SK-N-SH treated with all-trans-retinoic acid at 6 μM for 48 hours (cell line): Measurements from ENCODE around the gene SUMO3.

Experiments
- ATAC-seq: fragments of 200-7000 bp; cut with Tn5 transposase; 3 replicates; pipeline ENCODE4 v1.9.1; 2020; ENCODE audit warnings: mild to moderate bottlenecking, moderate library complexity
- ARNTL ChIP-seq: fragments of 450-650 bp; formaldehyde crosslinking; IDR thresholded peaks from 2 replicates; pipeline ENCODE4 v1.5.0; 2020; ENCODE audit warnings: low read depth, mild to moderate bottlenecking, moderate library complexity, borderline replicate concordance
- BACH2 ChIP-seq: fragments of 250-450 bp; sonication (Bioruptor Pico); IDR thresholded peaks from 2 replicates; pipeline ENCODE4 v1.9.0; 2021; ENCODE audit warnings: mild to moderate bottlenecking, borderline replicate concordance
- ISL1 ChIP-seq: fragments of 250-450 bp; sonication (Bioruptor Pico); IDR thresholded peaks from 2 replicates; pipeline ENCODE4 v2.1.2; 2022; ENCODE audit warnings: mild to moderate bottlenecking, moderate library complexity
- OSR1 ChIP-seq: fragments of 250-450 bp; sonication (Bioruptor Pico); IDR thresholded peaks from 2 replicates; pipeline ENCODE4 v1.8.0; 2022; ENCODE audit warnings: moderate library complexity, mild to moderate bottlenecking, inconsistent platforms
- PATZ1 ChIP-seq: fragments of 250-450 bp; sonication (Bioruptor Pico); IDR thresholded peaks from 2 replicates; pipeline ENCODE4 v1.8.0; 2020; ENCODE audit warnings: mild to moderate bottlenecking, moderate library complexity, borderline replicate concordance
- PPARA ChIP-seq: fragments of 250-450 bp; sonication (Bioruptor Pico); IDR thresholded peaks from 2 replicates; pipeline ENCODE4 v1.5.0; 2020; ENCODE audit warnings: mild to moderate bottlenecking, borderline replicate concordance
- RARB ChIP-seq: fragments of 250-450 bp; sonication (Bioruptor Pico); IDR thresholded peaks from 2 replicates; pipeline ENCODE4 v1.8.0; 2021; ENCODE audit warnings: mild to moderate bottlenecking, moderate library complexity
- SNAI2 ChIP-seq: fragments of 250-450 bp; sonication (Bioruptor Pico); IDR thresholded peaks from 2 replicates; pipeline ENCODE4 v1.5.0; 2020; ENCODE audit warnings: mild to moderate bottlenecking, moderate library complexity
- TCF4 ChIP-seq: fragments of 250-450 bp; sonication (Bioruptor Pico); IDR thresholded peaks from 2 replicates; pipeline ENCODE4 v1.8.0; 2021; ENCODE audit warnings: mild to moderate bottlenecking, moderate library complexity, borderline replicate concordance
- TOX ChIP-seq: fragments of 250-450 bp; sonication (Bioruptor Pico); IDR thresholded peaks from 2 replicates; pipeline ENCODE4 v1.8.0; 2021; ENCODE audit warnings: mild to moderate bottlenecking, moderate library complexity, borderline replicate concordance
- ZC3H10 ChIP-seq: fragments of 250-450 bp; sonication (Bioruptor Pico); IDR thresholded peaks from 2 replicates; pipeline ENCODE4 v1.5.1; 2021; ENCODE audit warnings: mild to moderate bottlenecking, moderate library complexity
- ZFP3 ChIP-seq: fragments of 250-450 bp; sonication (Bioruptor Pico); IDR thresholded peaks from 2 replicates; pipeline ENCODE4 v1.5.0; 2020; ENCODE audit warnings: mild to moderate bottlenecking, moderate library complexity
- ZFP30 ChIP-seq: fragments of 450-650 bp; formaldehyde crosslinking; IDR thresholded peaks from 2 replicates; pipeline ENCODE4 v1.5.0; 2022; ENCODE audit warnings: mild to moderate bottlenecking, moderate library complexity
- ZNF565 ChIP-seq: fragments of 450-650 bp; formaldehyde crosslinking; conservative IDR thresholded peaks from 2 replicates; pipeline ENCODE4 v1.5.0; 2020; ENCODE audit warnings: low read depth, mild to moderate bottlenecking, moderate library complexity
- TF ChIP-seq, protein P1 (sequence below): fragments of 250-450 bp; sonication (Bioruptor Pico); IDR thresholded peaks from 2 replicates; pipeline ENCODE4 v1.8.0; 2021; ENCODE audit warnings: low read depth, mild to moderate bottlenecking, moderate library complexity, borderline replicate concordance
- TF ChIP-seq, protein P2 (sequence below): fragments of 250-450 bp; sonication (Bioruptor Pico); IDR thresholded peaks from 2 replicates; pipeline ENCODE4 v1.5.1; 2021; ENCODE audit warnings: mild to moderate bottlenecking, moderate library complexity
- TF ChIP-seq, protein P3 (sequence below): fragments of 250-450 bp; sonication (Bioruptor Pico); IDR thresholded peaks from 2 replicates; pipeline ENCODE4 v1.5.0; 2020; ENCODE audit warnings: mild to moderate bottlenecking, moderate library complexity

The SUMO3 gene

GRCh38 chr21:44790368-44790767 lies 27.5 kb downstream of the SUMO3 start:
- TF ChIP-seq, protein P1, sequence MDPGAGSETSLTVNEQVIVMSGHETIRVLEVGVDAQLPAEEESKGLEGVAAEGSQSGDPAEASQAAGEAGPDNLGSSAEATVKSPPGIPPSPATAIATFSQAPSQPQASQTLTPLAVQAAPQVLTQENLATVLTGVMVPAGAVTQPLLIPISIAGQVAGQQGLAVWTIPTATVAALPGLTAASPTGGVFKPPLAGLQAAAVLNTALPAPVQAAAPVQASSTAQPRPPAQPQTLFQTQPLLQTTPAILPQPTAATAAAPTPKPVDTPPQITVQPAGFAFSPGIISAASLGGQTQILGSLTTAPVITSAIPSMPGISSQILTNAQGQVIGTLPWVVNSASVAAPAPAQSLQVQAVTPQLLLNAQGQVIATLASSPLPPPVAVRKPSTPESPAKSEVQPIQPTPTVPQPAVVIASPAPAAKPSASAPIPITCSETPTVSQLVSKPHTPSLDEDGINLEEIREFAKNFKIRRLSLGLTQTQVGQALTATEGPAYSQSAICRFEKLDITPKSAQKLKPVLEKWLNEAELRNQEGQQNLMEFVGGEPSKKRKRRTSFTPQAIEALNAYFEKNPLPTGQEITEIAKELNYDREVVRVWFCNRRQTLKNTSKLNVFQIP (CRISPR knock-in tag), result no peak

GRCh38 chr21:44789880-44790279 lies 28.0 kb downstream of the SUMO3 start:
- no peak for ATAC-seq
- no peak for TF ChIP-seq ZFP3

More at GRCh38 chr21:44790368-44790767, 27.5 kb downstream of the SUMO3 start:
- no peak for ATAC-seq

DNA sequence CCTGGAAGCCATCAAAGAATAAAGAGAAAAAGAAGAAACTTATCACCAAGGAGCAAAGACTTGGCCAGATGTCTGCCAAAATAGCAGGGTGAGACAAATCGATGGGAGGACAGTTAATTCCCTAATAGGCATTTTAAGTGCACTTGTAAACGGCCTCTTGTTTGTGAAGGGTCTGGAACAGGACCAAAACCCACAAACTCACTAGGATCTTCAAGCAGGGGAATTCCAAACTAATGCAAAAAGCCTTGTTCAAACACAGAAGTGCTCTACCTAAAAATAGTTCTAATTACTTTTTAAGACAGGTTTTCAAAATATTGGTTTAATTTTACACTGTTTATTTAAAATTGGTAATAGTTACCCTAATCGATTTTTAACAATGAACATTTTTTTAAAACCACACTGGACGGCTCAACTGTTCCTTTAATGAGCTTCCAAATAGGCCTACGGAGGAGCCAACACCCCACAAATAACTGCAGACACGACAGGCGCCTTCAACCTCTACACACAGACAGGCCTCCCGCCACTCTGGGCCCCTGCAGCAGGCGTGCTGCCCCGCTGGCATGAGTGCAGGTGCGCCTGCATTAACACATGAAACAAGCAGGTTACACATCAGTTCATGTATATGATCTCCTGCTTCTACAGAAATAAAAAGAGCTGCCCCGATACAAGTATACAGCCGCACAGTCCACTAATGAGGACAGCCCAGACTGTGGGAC lies 32.1 kb downstream of the SUMO3 start:
- ATAC-seq, result no peak
- TF ChIP-seq ISL1 (CRISPR knock-in tag) (peak; percentile 42), ZNF565 (CRISPR knock-in tag) (no peak), TOX (CRISPR knock-in tag) (no peak), BACH2 (CRISPR knock-in tag) (no peak)
- TF ChIP-seq, protein P1 (CRISPR knock-in tag), result no peak

GRCh38 chr21:44784810-44785209 lies 33.1 kb downstream of the SUMO3 start:
- TF ChIP-seq RARB (CRISPR knock-in tag) (no peak), TCF4 (CRISPR knock-in tag) (no peak), SNAI2 (CRISPR knock-in tag) (no peak), PATZ1 (CRISPR knock-in tag) (no peak)
- no peak for ATAC-seq

GRCh38 chr21:44783020-44783696 lies 34.7 kb downstream of the SUMO3 start:
- ATAC-seq, result no peak
- TF ChIP-seq, protein P1 (CRISPR knock-in tag), result no peak
- TF ChIP-seq ZFP30 (CRISPR knock-in tag), result no peak
- TF ChIP-seq RARB (CRISPR knock-in tag), result no peak
- TF ChIP-seq, protein P2, sequence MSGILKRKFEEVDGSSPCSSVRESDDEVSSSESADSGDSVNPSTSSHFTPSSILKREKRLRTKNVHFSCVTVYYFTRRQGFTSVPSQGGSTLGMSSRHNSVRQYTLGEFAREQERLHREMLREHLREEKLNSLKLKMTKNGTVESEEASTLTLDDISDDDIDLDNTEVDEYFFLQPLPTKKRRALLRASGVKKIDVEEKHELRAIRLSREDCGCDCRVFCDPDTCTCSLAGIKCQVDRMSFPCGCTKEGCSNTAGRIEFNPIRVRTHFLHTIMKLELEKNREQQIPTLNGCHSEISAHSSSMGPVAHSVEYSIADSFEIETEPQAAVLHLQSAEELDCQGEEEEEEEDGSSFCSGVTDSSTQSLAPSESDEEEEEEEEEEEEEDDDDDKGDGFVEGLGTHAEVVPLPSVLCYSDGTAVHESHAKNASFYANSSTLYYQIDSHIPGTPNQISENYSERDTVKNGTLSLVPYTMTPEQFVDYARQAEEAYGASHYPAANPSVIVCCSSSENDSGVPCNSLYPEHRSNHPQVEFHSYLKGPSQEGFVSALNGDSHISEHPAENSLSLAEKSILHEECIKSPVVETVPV, result no peak
- TF ChIP-seq, protein P3, sequence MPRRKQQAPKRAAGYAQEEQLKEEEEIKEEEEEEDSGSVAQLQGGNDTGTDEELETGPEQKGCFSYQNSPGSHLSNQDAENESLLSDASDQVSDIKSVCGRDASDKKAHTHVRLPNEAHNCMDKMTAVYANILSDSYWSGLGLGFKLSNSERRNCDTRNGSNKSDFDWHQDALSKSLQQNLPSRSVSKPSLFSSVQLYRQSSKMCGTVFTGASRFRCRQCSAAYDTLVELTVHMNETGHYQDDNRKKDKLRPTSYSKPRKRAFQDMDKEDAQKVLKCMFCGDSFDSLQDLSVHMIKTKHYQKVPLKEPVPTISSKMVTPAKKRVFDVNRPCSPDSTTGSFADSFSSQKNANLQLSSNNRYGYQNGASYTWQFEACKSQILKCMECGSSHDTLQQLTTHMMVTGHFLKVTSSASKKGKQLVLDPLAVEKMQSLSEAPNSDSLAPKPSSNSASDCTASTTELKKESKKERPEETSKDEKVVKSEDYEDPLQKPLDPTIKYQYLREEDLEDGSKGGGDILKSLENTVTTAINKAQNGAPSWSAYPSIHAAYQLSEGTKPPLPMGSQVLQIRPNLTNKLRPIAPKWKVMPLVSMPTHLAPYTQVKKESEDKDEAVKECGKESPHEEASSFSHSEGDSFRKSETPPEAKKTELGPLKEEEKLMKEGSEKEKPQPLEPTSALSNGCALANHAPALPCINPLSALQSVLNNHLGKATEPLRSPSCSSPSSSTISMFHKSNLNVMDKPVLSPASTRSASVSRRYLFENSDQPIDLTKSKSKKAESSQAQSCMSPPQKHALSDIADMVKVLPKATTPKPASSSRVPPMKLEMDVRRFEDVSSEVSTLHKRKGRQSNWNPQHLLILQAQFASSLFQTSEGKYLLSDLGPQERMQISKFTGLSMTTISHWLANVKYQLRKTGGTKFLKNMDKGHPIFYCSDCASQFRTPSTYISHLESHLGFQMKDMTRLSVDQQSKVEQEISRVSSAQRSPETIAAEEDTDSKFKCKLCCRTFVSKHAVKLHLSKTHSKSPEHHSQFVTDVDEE (CRISPR knock-in tag), result no peak
- TF ChIP-seq ZNF565 (CRISPR knock-in tag), result no peak
- TF ChIP-seq PPARA (CRISPR knock-in tag), result no peak
- no peak for TF ChIP-seq OSR1 (CRISPR knock-in tag)
- no peak for TF ChIP-seq ARNTL (CRISPR knock-in tag)
- TF ChIP-seq ZC3H10 (CRISPR knock-in tag), result no peak
- TF ChIP-seq PATZ1 (CRISPR knock-in tag), result no peak
- no peak for TF ChIP-seq TCF4 (CRISPR knock-in tag)
- TF ChIP-seq BACH2 (CRISPR knock-in tag), result no peak
- no peak for TF ChIP-seq ZFP3
